Tracheal epithelial cell (primary cell): ENCODE measurements around the gene SDC1. TPM values are rescaled to one million over a fixed set of nuclear protein-coding genes. Genes with fewer than 3 reads are reported as not detected.

Experiments used
- total RNA-seq: library from RNA; depleted of rRNA; stranded (reverse); fragments of >200 nt; gene quantifications from 2 replicates; pipeline ENCODE4 v1.2.1, GENCODE V29; 2014

Gene SDC1, protein sequence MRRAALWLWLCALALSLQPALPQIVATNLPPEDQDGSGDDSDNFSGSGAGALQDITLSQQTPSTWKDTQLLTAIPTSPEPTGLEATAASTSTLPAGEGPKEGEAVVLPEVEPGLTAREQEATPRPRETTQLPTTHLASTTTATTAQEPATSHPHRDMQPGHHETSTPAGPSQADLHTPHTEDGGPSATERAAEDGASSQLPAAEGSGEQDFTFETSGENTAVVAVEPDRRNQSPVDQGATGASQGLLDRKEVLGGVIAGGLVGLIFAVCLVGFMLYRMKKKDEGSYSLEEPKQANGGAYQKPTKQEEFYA
- 788 and 1,471 TPM in 2 replicates for total RNA-seq

DNA sequence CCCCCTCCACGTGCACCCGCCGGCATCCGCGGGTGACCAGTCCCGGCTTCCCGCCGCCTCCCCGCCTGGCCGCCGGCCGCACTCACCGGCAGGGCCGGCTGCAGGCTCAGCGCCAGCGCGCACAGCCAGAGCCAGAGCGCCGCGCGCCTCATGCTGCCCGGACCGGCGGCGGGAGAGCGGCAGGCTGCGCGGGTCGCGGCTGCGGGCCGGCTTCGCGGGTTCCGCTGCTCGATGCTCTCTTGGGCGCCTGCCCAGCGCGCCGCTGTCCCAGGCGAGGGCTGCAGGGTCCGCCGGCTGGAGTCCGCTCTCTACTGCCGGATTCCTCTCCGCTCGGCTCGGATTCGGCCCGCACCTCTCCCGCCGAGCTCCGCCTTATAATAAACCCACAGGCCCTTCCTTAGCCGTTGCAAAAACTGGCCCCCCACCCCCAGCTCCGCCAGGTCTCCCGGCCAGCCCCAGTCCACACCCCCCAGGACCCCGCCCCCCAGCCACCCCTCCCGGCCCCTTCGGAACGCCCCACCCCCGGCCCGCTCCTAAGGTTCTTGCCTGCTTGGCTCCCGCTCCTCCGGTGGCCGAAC is at the start of gene SDC1:
SDC1 (minus strand) TSS at position 415 of the 578 bp plus-strand sequence; CDS start at position 152, 263 bp downstream.

Other genes starting within 250 kb of the SDC1 start
- 6.6 and 8.2 TPM in 2 replicates for gene WDR35, start 235.0 kb downstream of the SDC1 start, total RNA-seq
- gene MATN3, start 212.5 kb downstream of the SDC1 start, total RNA-seq, result 0.85 and 1.9 TPM in 2 replicates
- 45.8 and 97.1 TPM in 2 replicates for gene LAPTM4A, start 173.5 kb downstream of the SDC1 start, total RNA-seq
- 43.6 and 60.3 TPM in 2 replicates for gene PUM2, start 125.7 kb upstream of the SDC1 start, total RNA-seq
- gene RHOB, start 221.9 kb upstream of the SDC1 start, total RNA-seq, result 75.2 and 142 TPM in 2 replicates